Omental fat pad (tissue), 4 donors: ENCODE measurements around the gene WDR77. TPM values are rescaled to one million over a fixed set of nuclear protein-coding genes. Genes with fewer than 3 reads are reported as not detected.

ENCODE experiments used
- ATAC-seq: fragments of 150-250 bp; one replicate; pipeline ENCODE4 v1.9.1; 2016; ENCODE audit warnings: mild to moderate bottlenecking, moderate library complexity; ENCODE audit not compliant: low FRiP score
- DNase-seq: peaks from one replicate; pipeline ENCODE4 v3.0.0-alpha.2; 2019; ENCODE audit warnings: low spot score
- CTCF ChIP-seq, 3 donors: fragments of 450-650 bp; IDR thresholded peaks; one replicate each; pipeline ENCODE4 v1.5.1; 2016 to 2017; ENCODE audit warnings: antibody characterized with exemption in 3 of 3, mild to moderate bottlenecking in 3 of 3, moderate library complexity in 2 of 3
- total RNA-seq, 4 donors: library from RNA; depleted of rRNA; stranded (reverse); fragments of >200 nt; gene quantifications; one replicate each; pipeline ENCODE4 v1.1.0, GENCODE V29; 2016

The WDR77 gene
- total RNA-seq, 4 donors from 2014 or later, result 25.9 to 44.9 (median 33.9) TPM

- DNase-seq, result no peak
- TF ChIP-seq CTCF (IDR thresholded peaks at IDR 0.05), result no peak
- no peak for ATAC-seq
These were observed 22.0 kb upstream of the WDR77 start for GRCh38 chr1:111471012-111471411.

GRCh38 chr1:111470596-111470995 is 21.5 kb upstream of the WDR77 start:
- ATAC-seq (no peak), DNase-seq (no peak)
- TF ChIP-seq CTCF (IDR thresholded peaks at IDR 0.05), result no peak

GRCh38 chr1:111469539-111469938 is 20.5 kb upstream of the WDR77 start:
- DNase-seq (no peak), ATAC-seq (no peak)
- no peak for TF ChIP-seq CTCF (IDR thresholded peaks at IDR 0.05)

GRCh38 chr1:111468717-111469100 is 19.7 kb upstream of the WDR77 start:
- no peak for TF ChIP-seq CTCF (IDR thresholded peaks at IDR 0.05)
- DNase-seq, result no peak
- ATAC-seq, result no peak

- no peak for TF ChIP-seq CTCF (IDR thresholded peaks at IDR 0.05)
- DNase-seq (no peak), ATAC-seq (no peak)
These were observed 19.0 kb upstream of the WDR77 start for GRCh38 chr1:111467865-111468716.

GRCh38 chr1:111466480-111466879 is 17.4 kb upstream of the WDR77 start:
- no peak for TF ChIP-seq CTCF (IDR thresholded peaks at IDR 0.05)
- DNase-seq, result no peak
- ATAC-seq, result no peak

GRCh38 chr1:111465754-111466153 is 16.7 kb upstream of the WDR77 start:
- no peak for DNase-seq
- no peak for TF ChIP-seq CTCF (IDR thresholded peaks at IDR 0.05)
- no peak for ATAC-seq
